ENCODE data around the gene TSPYL4.

- peak in 2 of 4 experiments; percentile 44 to 46 for TF ChIP-seq CTCF (IDR thresholded peaks at IDR 0.05)
- TF ChIP-seq POLR2A (IDR thresholded peaks at IDR 0.05): no peak
Observed at GRCh38 chr6:116218172-116218633, 35.7 kb downstream of the TSPYL4 start.
